SJCRH30 (cell line): ENCODE data around the gene CYTH4. TPM values are rescaled to one million over a fixed set of nuclear protein-coding genes. Genes with fewer than 3 reads are reported as not detected.
"Not testable (repeated sequence)": the region's sequence is repeated elsewhere in the genome, so short reads cannot be mapped to it uniquely, and the experiment has no call there.

ENCODE experiments used
- DNase-seq, 2 experiments: peaks; one replicate each; pipeline ENCODE4 v3.0.0-alpha.2; 2015 to 2020
- H3K27ac ChIP-seq: fragments of 250-450 bp; sonication (Bioruptor Pico); 2 replicates; pipeline ENCODE4 v1.5.1; 2020; ENCODE audit warnings: mild to moderate bottlenecking, moderate library complexity
- H3K27me3 ChIP-seq: fragments of 250-450 bp; sonication (Bioruptor Pico); 2 replicates; pipeline ENCODE4 v1.5.1; 2020; ENCODE audit warnings: mild to moderate bottlenecking, moderate library complexity
- H3K36me3 ChIP-seq: fragments of 250-450 bp; sonication (Bioruptor Pico); 2 replicates; pipeline ENCODE4 v1.5.1; 2020; ENCODE audit warnings: mild to moderate bottlenecking, moderate library complexity
- H3K4me1 ChIP-seq: fragments of 250-450 bp; sonication (Bioruptor Pico); 2 replicates; pipeline ENCODE4 v1.5.1; 2020; ENCODE audit warnings: mild to moderate bottlenecking, moderate library complexity
- H3K4me3 ChIP-seq: fragments of 250-450 bp; sonication (Bioruptor Pico); 2 replicates; pipeline ENCODE4 v1.5.1; 2020; ENCODE audit warnings: mild to moderate bottlenecking, moderate library complexity
- H3K9me3 ChIP-seq: fragments of 250-450 bp; sonication (Bioruptor Pico); replicated peaks from 2 replicates; pipeline ENCODE4 v1.5.1; 2020; ENCODE audit warnings: mild to moderate bottlenecking, moderate library complexity
- total RNA-seq: library from RNA; depleted of rRNA; stranded (reverse); fragments of >200 nt; shearing (Covaris generic); gene quantifications from 2 replicates; pipeline ENCODE4 v1.2.3, GENCODE V29; 2014; rRNA removed

The CYTH4 gene
- total RNA-seq: not detected in 2 replicates

DNA sequence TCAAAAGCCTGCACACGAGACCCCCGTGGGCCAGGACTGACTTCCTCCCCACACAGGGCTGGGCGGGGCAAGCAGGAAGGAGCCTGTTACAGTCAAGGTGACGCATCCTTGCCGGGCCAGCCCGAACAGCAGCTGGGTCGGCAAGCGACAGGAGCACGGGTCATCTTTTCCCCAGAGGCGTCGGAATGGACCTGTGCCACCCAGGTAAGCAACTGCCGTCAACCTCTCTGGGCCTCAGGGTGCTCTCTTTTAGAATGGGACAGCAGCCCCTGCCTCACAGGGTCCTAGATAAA is at the start of gene CYTH4:
Gene CYTH4, plus strand, starts transcription at position 124 of the 293 bp plus-strand sequence. Its CDS starts 62 bp downstream, at position 186.
- no peak within 1 kb of the TSS for H3K27ac ChIP-seq
- H3K4me1 ChIP-seq: no peaks in the 10 kb centered on the region
- no peak within 1 kb of the TSS for H3K4me3 ChIP-seq
- no peaks in the 10 kb centered on the region; the same call in 1 of the 2 replicates for H3K27me3 ChIP-seq
- H3K9me3 ChIP-seq: no peaks in the 10 kb centered on the region
- no peaks in the 10 kb centered on the region for H3K36me3 ChIP-seq
- DNase-seq: no peak

DNA sequence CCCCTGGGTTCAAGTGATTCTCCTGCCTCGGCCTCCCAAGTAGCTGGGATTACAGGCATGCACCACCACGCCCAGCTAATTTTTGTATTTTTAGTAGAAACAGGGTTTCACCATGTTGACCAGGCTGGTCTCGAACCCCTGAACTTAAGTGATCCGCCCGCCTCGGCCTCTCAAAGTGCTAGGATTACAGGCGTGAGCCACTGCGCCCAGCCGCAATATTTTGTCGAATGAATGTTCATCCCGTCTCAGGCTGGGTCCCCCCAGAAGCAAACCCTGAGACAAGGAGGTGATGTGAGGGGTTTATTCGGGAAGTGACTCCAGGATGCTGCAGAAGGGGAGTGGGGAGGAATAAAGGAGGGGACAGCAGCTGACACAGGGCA is 48.9 kb upstream of the CYTH4 start:
- not testable (repeated sequence) for H3K4me1 ChIP-seq, DNase-seq, H3K36me3 ChIP-seq, H3K27me3 ChIP-seq, H3K4me3 ChIP-seq, H3K27ac ChIP-seq, H3K9me3 ChIP-seq

DNA sequence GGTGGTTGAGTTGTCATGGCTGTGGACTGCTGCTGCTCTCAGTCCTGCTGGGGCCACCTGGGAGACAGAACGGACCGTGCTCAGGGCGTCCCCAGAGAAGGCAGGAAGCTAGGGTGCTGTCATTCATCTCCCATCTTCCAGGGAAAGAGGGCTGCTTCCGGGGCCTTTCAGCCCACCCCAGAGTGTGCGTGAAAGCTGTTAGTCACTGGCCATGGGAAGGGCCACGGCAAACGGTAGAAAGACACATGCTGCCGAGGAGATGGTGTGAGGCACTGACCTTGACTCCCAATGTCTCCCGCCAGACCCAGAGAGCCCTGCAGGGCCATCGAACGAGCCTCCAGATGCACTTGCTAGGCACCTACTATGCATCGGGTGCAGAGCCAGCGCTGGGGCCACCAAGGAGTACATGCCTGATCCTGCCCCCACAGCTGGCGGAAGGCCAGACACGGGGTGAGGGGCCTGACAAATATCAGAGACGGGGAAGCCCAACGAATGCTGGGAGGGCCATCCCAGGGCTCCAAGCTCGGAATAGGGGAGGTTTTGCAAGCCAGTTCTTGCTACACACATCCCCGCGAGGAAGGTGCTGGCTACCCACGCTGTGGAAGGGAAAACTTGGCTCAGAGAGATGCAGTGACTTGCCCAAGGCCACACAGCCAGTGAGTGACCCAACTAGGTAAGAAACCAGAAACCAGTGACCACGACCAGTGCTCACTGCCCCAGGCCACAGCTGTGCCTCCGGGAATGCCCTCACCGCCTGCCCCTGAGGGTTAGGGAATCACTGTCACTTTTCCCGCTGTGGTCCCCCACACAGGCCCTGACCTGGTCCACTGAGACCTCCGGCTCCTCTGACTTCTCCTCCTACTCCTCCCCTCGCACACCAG is 48.3 kb upstream of the CYTH4 start:
- H3K36me3 ChIP-seq: no peaks in the 10 kb centered on the region
- no peaks in the 10 kb centered on the region for H3K9me3 ChIP-seq
- no peak overlapping the region for H3K4me3 ChIP-seq
- H3K27ac ChIP-seq: no peak overlapping the region
- H3K27me3 ChIP-seq: peaks cover 4% of the 10 kb centered on the region; the same call in 1 of the 2 replicates
- H3K4me1 ChIP-seq: no peaks in the 10 kb centered on the region
- DNase-seq: no peak

DNA sequence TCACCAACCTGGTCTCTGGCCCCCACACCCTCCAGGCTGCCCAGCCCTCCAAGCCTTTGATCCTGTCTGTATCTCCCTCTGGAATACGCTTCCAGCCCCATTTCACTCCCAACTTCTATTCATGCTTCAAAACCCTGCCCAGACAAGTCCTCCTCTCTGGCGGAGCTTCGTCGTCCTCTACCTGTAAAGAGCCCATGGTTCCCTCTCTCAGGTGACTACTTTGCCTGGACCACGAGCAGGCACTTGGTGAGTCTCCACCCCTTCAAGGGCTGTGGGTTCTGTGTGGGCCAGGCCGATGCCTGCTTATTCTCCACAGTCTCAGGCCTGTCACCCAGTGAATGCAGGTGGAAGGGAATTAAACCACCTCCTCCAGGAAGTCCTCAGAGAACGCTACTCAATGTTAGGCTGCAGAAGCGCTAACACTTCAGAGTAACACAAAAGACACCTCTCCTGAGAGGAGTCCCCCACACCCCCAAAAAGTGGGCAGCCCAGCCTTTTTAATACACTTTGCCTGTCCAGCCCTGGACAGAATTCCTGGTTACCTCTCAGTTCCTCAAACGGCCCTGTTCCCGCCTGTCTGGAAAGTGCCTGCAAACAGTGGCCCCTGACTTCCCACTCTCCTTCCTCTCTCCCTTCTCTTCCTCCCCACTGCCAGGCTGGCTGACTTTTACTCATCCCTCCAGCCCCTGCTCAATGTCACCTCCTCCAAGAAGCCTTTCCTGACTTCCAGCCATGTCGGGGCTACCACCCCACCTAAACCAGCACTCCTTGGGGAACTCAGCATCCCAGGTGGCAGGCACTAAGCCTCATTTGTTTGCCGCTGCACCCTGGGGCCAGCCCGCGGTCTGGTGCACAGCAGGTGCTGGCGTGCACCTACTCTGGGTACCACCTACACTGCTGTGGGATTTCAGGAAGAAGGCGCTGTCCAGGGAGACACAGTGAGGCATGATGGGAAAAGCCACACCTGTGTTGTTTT is 47.3 kb upstream of the CYTH4 start:
- peaks cover 6% of the 10 kb centered on the region; the same call in 1 of the 2 replicates for H3K27me3 ChIP-seq
- H3K4me1 ChIP-seq: no peaks in the 10 kb centered on the region
- H3K27ac ChIP-seq: no peak overlapping the region
- H3K9me3 ChIP-seq: no peaks in the 10 kb centered on the region
- no peaks in the 10 kb centered on the region for H3K36me3 ChIP-seq
- H3K4me3 ChIP-seq: no peak overlapping the region
- no peak for DNase-seq

- Histone ChIP-seq H3K27ac (no peak overlapping the region), H3K4me3 (no peak overlapping the region), H3K27me3 (peaks cover 9% of the 10 kb centered on the region; the same call in 1 of the 2 replicates), H3K36me3 (no peaks in the 10 kb centered on the region), H3K4me1 (no peaks in the 10 kb centered on the region), H3K9me3 (no peaks in the 10 kb centered on the region)
- DNase-seq: no peak
These were observed 46.3 kb upstream of the CYTH4 start for GRCh38 chr22:37235897-37236607.

- no peaks in the 10 kb centered on the region for H3K4me1 ChIP-seq
- no peak overlapping the region for H3K27ac ChIP-seq
- no peak for DNase-seq
- no peaks in the 10 kb centered on the region for H3K36me3 ChIP-seq
- H3K27me3 ChIP-seq: peaks cover 9% of the 10 kb centered on the region; the same call in 1 of the 2 replicates
- no peaks in the 10 kb centered on the region for H3K9me3 ChIP-seq
- H3K4me3 ChIP-seq: no peak overlapping the region
These were observed 44.7 kb upstream of the CYTH4 start for GRCh38 chr22:37237371-37238268.

- Histone ChIP-seq H3K9me3 (no peaks in the 10 kb centered on the region), H3K27me3 (peaks cover 6% of the 10 kb centered on the region; the same call in 1 of the 2 replicates), H3K27ac (no peak overlapping the region), H3K4me3 (no peak overlapping the region), H3K36me3 (no peaks in the 10 kb centered on the region), H3K4me1 (no peaks in the 10 kb centered on the region)
- DNase-seq: no peak
These were observed 42.7 kb upstream of the CYTH4 start for GRCh38 chr22:37239336-37240239.

- no peak for DNase-seq
- no peak overlapping the region for H3K27ac ChIP-seq
- no peaks in the 10 kb centered on the region for H3K36me3 ChIP-seq
- no peaks in the 10 kb centered on the region for H3K9me3 ChIP-seq
- peaks cover 6% of the 10 kb centered on the region; the same call in 1 of the 2 replicates for H3K27me3 ChIP-seq
- H3K4me3 ChIP-seq: no peak overlapping the region
- no peaks in the 10 kb centered on the region for H3K4me1 ChIP-seq
These were observed 41.9 kb upstream of the CYTH4 start for GRCh38 chr22:37240240-37240940.

- Histone ChIP-seq H3K4me1 (no peaks in the 10 kb centered on the region), H3K9me3 (no peaks in the 10 kb centered on the region), H3K36me3 (no peaks in the 10 kb centered on the region), H3K27ac (no peak overlapping the region), H3K27me3 (peaks cover 6% of the 10 kb centered on the region; the same call in 1 of the 2 replicates), H3K4me3 (no peak overlapping the region)
- DNase-seq: no peak
These were observed 41.4 kb upstream of the CYTH4 start for GRCh38 chr22:37240941-37241320.

GRCh38 chr22:37241351-37242142 is 40.8 kb upstream of the CYTH4 start:
- no peak overlapping the region for H3K27ac ChIP-seq
- H3K36me3 ChIP-seq: no peaks in the 10 kb centered on the region
- no peaks in the 10 kb centered on the region for H3K4me1 ChIP-seq
- H3K4me3 ChIP-seq: no peak overlapping the region
- peaks cover 6% of the 10 kb centered on the region; the same call in 1 of the 2 replicates for H3K27me3 ChIP-seq
- H3K9me3 ChIP-seq: no peaks in the 10 kb centered on the region
- DNase-seq: no peak

DNA sequence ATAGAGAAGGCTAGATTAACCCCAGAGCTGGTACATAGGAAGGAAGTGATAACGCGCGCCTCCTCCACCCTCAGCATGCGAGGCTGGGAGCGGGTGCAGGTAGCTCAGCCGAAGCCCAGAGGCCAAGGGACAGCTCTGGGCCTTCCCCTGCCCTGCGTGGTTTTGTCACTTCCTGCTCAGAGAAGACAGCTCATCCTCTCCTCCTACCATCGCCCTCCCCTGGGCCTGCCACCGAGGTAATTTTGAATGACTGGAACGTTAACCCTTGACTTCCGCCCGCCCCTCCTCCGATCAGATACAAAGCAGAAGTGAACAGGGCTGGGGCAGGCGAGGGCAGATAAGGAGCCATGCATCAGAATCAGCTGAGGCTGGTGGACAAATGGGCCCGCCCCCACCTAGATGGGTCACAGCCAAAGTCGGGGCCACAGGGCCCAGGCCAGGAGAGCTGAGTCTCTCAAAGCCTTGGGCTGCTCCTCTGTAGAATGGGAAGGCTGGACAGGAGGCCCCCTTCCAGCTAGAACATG is 39.9 kb upstream of the CYTH4 start:
- Histone ChIP-seq H3K9me3 (no peaks in the 10 kb centered on the region), H3K4me3 (no peak overlapping the region), H3K4me1 (no peaks in the 10 kb centered on the region), H3K27ac (no peak overlapping the region), H3K36me3 (no peaks in the 10 kb centered on the region), H3K27me3 (peaks cover 6% of the 10 kb centered on the region; the same call in 1 of the 2 replicates)
- DNase-seq: no peak
